Immature natural killer cell (primary cell): Measurements from ENCODE around the gene PAX9. TPM values are rescaled to one million over a fixed set of nuclear protein-coding genes. Genes with fewer than 3 reads are reported as not detected.

Experiments used
- DNase-seq, 3 donors: peaks; one replicate each; pipeline ENCODE4 v3.0.0; 2022; ENCODE audit warnings: mixed read lengths in 1 of 3
- H3K27ac Mint-ChIP-seq, 6 donors: one replicate each; pipeline ENCODE4 v1.8.0; 2020; ENCODE audit warnings: mixed read lengths in 6 of 6, mild to moderate bottlenecking in 5 of 6, inconsistent platforms in 4 of 6, moderate library complexity in 3 of 6
- H3K27me3 Mint-ChIP-seq, 3 donors: one replicate each; pipeline ENCODE4 v1.8.0; 2020 to 2021; ENCODE audit warnings: low read depth in 3 of 3, mild to moderate bottlenecking in 3 of 3, mixed read lengths in 3 of 3, moderate library complexity in 3 of 3, inconsistent platforms in 1 of 3
- H3K36me3 Mint-ChIP-seq, 3 donors: one replicate each; pipeline ENCODE4 v1.8.0; 2020; ENCODE audit warnings: mixed read lengths in 3 of 3, inconsistent platforms in 2 of 3, mild to moderate bottlenecking in 2 of 3
- H3K4me1 Mint-ChIP-seq, 2 donors: one replicate each; pipeline ENCODE4 v1.8.0; 2020; ENCODE audit warnings: inconsistent platforms in 2 of 2, mild to moderate bottlenecking in 2 of 2, mixed read lengths in 2 of 2, moderate library complexity in 1 of 2
- H3K4me3 Mint-ChIP-seq, 5 donors: one replicate each; pipeline ENCODE4 v1.8.0; 2020; ENCODE audit warnings: mild to moderate bottlenecking in 5 of 5, mixed read lengths in 5 of 5, inconsistent platforms in 3 of 5, moderate library complexity in 3 of 5
- H3K9me3 Mint-ChIP-seq, 6 donors: one replicate each; pipeline ENCODE4 v1.8.0; 2020; ENCODE audit warnings: mild to moderate bottlenecking in 6 of 6, mixed read lengths in 6 of 6, inconsistent platforms in 4 of 6, moderate library complexity in 3 of 6
- polyA plus RNA-seq, 3 donors: library from polyadenylated mRNA; unstranded; fragments of 300-500 nt; fragmentation: Illumina TruSeq; gene quantifications; one replicate each; pipeline ENCODE4 v1.2.3, GENCODE V29; 2021

Gene PAX9
- polyA plus RNA-seq, 3 donors from 2014 or later: 0.07 TPM; not detected in 2

GRCh38 chr14:36649872-36650650 is 11.6 kb upstream of the PAX9 start:
- Mint-ChIP-seq H3K9me3 (peaks cover 9 to 44% (median 12%) of the 10 kb centered on the region in 6 donors), H3K27ac (no peak overlapping the region), H3K4me1 (no peaks in the 10 kb centered on the region), H3K4me3 (no peak overlapping the region), H3K36me3 (peaks cover 0 to 10% (median 4%) of the 10 kb centered on the region in 3 donors), H3K27me3 (peaks cover 14 to 52% (median 14%) of the 10 kb centered on the region in 3 donors)
- DNase-seq: no peak

GRCh38 chr14:36652542-36653201 is 9.0 kb upstream of the PAX9 start:
- Mint-ChIP-seq H3K27me3 (peaks cover 15 to 59% (median 24%) of the 10 kb centered on the region in 3 donors), H3K27ac (no peak overlapping the region), H3K9me3 (peaks cover 11 to 54% (median 17%) of the 10 kb centered on the region in 6 donors), H3K4me3 (no peak overlapping the region), H3K4me1 (no peaks in the 10 kb centered on the region), H3K36me3 (peaks cover 0 to 10% (median 4%) of the 10 kb centered on the region in 3 donors)
- DNase-seq: no peak

- Mint-ChIP-seq H3K4me3 (no peak overlapping the region), H3K27me3 (peaks cover 16 to 53% (median 22%) of the 10 kb centered on the region in 3 donors), H3K36me3 (peaks cover 0 to 7% (median under 1%) of the 10 kb centered on the region in 3 donors), H3K9me3 (peaks cover 9 to 50% (median 17%) of the 10 kb centered on the region in 6 donors), H3K4me1 (no peaks in the 10 kb centered on the region), H3K27ac (no peak overlapping the region)
- DNase-seq: no peak
Measured at GRCh38 chr14:36653413-36653812, 8.2 kb upstream of the PAX9 start.

GRCh38 chr14:36653962-36654793 is 7.5 kb upstream of the PAX9 start:
- Mint-ChIP-seq H3K27me3 (peaks cover 19 to 52% (median 23%) of the 10 kb centered on the region in 3 donors), H3K27ac (no peak overlapping the region), H3K4me3 (no peak overlapping the region), H3K4me1 (no peaks in the 10 kb centered on the region), H3K9me3 (peaks cover 13 to 52% (median 17%) of the 10 kb centered on the region in 6 donors), H3K36me3 (peaks cover 0 to 6% (median 0%) of the 10 kb centered on the region in 3 donors)
- no peak for DNase-seq

GRCh38 chr14:36654794-36655381 is 6.8 kb upstream of the PAX9 start:
- H3K36me3 Mint-ChIP-seq: peaks cover 0 to 6% (median 0%) of the 10 kb centered on the region in 3 donors
- no peak overlapping the region for H3K4me3 Mint-ChIP-seq

GRCh38 chr14:36655571-36655962 is 6.1 kb upstream of the PAX9 start:
- Mint-ChIP-seq H3K27me3 (peaks cover 17 to 56% (median 29%) of the 10 kb centered on the region in 3 donors), H3K4me1 (no peaks in the 10 kb centered on the region), H3K4me3 (peak overlapping the region in 1 of 5 donors; percentile 47), H3K9me3 (peaks cover 14 to 58% (median 19%) of the 10 kb centered on the region in 6 donors), H3K36me3 (peaks cover 0 to 3% (median 0%) of the 10 kb centered on the region in 3 donors), H3K27ac (no peak overlapping the region)
- no peak for DNase-seq

More at GRCh38 chr14:36654794-36655381, 6.8 kb upstream of the PAX9 start:
- Mint-ChIP-seq H3K9me3 (peaks cover 13 to 57% (median 18%) of the 10 kb centered on the region in 6 donors), H3K4me1 (no peaks in the 10 kb centered on the region), H3K27me3 (peaks cover 20 to 55% (median 25%) of the 10 kb centered on the region in 3 donors), H3K27ac (no peak overlapping the region)
- no peak for DNase-seq

GRCh38 chr14:36655963-36656686 is 5.5 kb upstream of the PAX9 start:
- Mint-ChIP-seq H3K27ac (no peak overlapping the region), H3K36me3 (peaks cover 0 to 3% (median 0%) of the 10 kb centered on the region in 3 donors), H3K4me1 (no peaks in the 10 kb centered on the region), H3K9me3 (peaks cover 14 to 61% (median 20%) of the 10 kb centered on the region in 6 donors), H3K27me3 (peaks cover 18 to 58% (median 31%) of the 10 kb centered on the region in 3 donors), H3K4me3 (peak overlapping the region in 1 of 5 donors; percentile 38)
- DNase-seq: no peak

- no peak for DNase-seq
- H3K4me1 Mint-ChIP-seq: no peaks in the 10 kb centered on the region
- peaks cover 20 to 57% (median 32%) of the 10 kb centered on the region in 3 donors for H3K27me3 Mint-ChIP-seq
- peak overlapping the region in 1 of 5 donors; percentile 38 for H3K4me3 Mint-ChIP-seq
- H3K36me3 Mint-ChIP-seq: peaks cover 0 to 6% (median 3%) of the 10 kb centered on the region in 3 donors
- peaks cover 14 to 61% (median 25%) of the 10 kb centered on the region in 6 donors for H3K9me3 Mint-ChIP-seq
- H3K27ac Mint-ChIP-seq: no peak overlapping the region
Measured at GRCh38 chr14:36656687-36657398, 4.8 kb upstream of the PAX9 start.

- Mint-ChIP-seq H3K36me3 (peaks cover 0 to 6% (median 3%) of the 10 kb centered on the region in 3 donors), H3K27ac (no peak overlapping the region), H3K9me3 (peaks cover 14 to 66% (median 28%) of the 10 kb centered on the region in 6 donors), H3K4me1 (peaks cover 0 to 5% of the 10 kb centered on the region in 2 donors), H3K4me3 (no peak overlapping the region), H3K27me3 (peaks cover 24 to 59% (median 33%) of the 10 kb centered on the region in 3 donors)
- DNase-seq: no peak
Measured at GRCh38 chr14:36657399-36658122, 4.1 kb upstream of the PAX9 start.

- peaks cover under 1 to 5% of the 10 kb centered on the region in 2 donors for H3K4me1 Mint-ChIP-seq
- H3K27ac Mint-ChIP-seq: no peak overlapping the region
- H3K9me3 Mint-ChIP-seq: peaks cover 16 to 60% (median 28%) of the 10 kb centered on the region in 6 donors
- no peak for DNase-seq
- H3K4me3 Mint-ChIP-seq: no peak overlapping the region
- peaks cover 25 to 57% (median 39%) of the 10 kb centered on the region in 3 donors for H3K27me3 Mint-ChIP-seq
- H3K36me3 Mint-ChIP-seq: peaks cover 0 to 3% (median 3%) of the 10 kb centered on the region in 3 donors
Measured at GRCh38 chr14:36658123-36659009, 3.3 kb upstream of the PAX9 start.
